Subcutaneous abdominal adipose tissue (tissue), 5 donors: ENCODE data around the gene RPS2.
A peak's percentile ranks its signal among the peaks of the same experiment; 100 is the strongest.

Source experiments
- H3K27ac ChIP-seq: one replicate; pipeline ENCODE4 v1.7.0; 2013; ENCODE audit warnings: low read depth, mild to moderate bottlenecking, inconsistent platforms, low read length, moderate library complexity
- H3K27me3 ChIP-seq, 5 donors: one replicate each; pipeline ENCODE4 v1.7.0; 2013; ENCODE audit warnings: low read length in 5 of 5, inconsistent platforms in 1 of 5; ENCODE audit not compliant: control insufficient read depth in 5 of 5, insufficient read depth in 4 of 5
- H3K36me3 ChIP-seq, 5 donors: one replicate each; pipeline ENCODE4 v1.7.0; 2013; ENCODE audit warnings: low read length in 5 of 5; ENCODE audit not compliant: control insufficient read depth in 5 of 5, insufficient read depth in 5 of 5
- H3K4me1 ChIP-seq, 5 donors: one replicate each; pipeline ENCODE4 v1.7.0; 2013; ENCODE audit warnings: low read length in 5 of 5, mild to moderate bottlenecking in 3 of 5, moderate library complexity in 1 of 5; ENCODE audit not compliant: control insufficient read depth in 5 of 5, insufficient read depth in 5 of 5
- H3K4me3 ChIP-seq, 5 donors: one replicate each; pipeline ENCODE4 v1.7.0; 2013; ENCODE audit warnings: low read length in 5 of 5, low read depth in 1 of 5
- H3K9ac ChIP-seq, 5 donors: one replicate each; pipeline ENCODE4 v1.7.0; 2013; ENCODE audit warnings: low read length in 5 of 5, mild to moderate bottlenecking in 4 of 5, moderate library complexity in 3 of 5
- H3K9me3 ChIP-seq, 5 donors: one replicate each; pipeline ENCODE4 v1.7.0; 2013; ENCODE audit warnings: low read length in 5 of 5; ENCODE audit not compliant: control insufficient read depth in 5 of 5
- donor health status: healthy.
- donor health status: healthy.
- donor health status: healthy.
- donor health status: healthy.
- donor health status: healthy.

The RPS2 gene

DNA sequence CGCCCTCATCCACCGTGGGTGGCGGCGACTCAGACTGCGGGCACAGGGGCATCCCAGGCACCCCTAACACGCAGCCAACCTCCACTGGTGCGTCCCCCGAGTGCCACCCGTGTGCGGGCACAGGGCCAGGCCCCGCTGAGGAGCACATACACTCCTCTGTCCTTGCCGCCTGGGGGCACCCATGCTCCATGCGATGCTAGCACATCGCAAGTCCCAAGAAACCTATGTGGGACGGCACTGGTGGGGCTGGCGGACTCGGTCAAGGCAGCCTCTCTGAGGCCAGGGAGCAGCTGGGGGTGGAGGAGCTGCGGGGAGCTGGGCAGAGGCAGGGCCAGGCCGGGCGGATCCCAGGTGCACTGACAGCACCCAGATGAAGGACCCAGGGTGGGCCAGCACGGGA is 41.0 kb upstream of the RPS2 start:
- Histone ChIP-seq H3K9ac (peak overlapping the region in 1 of 5 donors; percentile 46), H3K9me3 (no peaks in the 10 kb centered on the region), H3K4me3 (no peak overlapping the region), H3K27ac (no peak overlapping the region), H3K36me3 (peaks cover 0 to 29% (median 29%) of the 10 kb centered on the region in 5 donors), H3K27me3 (no peaks in the 10 kb centered on the region), H3K4me1 (peaks cover 17 to 70% (median 65%) of the 10 kb centered on the region in 5 donors)

DNA sequence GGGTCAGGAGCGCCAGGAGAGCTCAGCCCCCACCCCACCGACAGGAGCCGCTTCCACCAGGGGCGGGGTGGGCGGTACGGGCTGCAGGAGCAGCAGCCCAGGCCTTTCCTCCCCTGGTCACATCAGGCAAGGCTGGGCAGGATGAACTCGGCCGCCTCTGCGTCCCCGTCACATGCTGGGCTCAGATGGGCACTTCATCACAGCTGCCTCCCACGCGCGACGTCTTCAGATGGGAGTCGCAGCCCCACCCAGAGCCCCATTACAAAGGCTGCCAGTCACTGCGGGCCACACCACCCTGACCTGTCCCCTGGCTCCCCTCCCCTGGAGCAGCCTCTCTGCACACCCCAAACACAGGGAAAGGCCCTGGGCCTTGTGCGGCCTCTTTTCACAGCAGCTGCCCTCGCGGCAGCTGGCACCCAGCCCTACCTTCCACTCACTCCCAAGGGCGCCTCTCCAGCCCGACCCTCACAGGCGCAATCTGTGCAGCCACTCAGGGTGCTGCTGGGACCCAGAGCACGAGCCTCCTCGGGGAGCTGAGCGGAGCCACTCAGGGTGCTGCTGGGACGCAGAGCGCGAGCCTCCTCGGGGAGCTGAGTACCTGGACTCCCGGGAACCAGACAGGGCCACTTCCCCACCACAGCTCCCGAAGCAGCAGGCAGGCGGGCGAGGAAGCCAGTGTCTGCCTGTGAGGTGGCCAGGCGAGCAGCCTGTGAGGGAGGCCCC is 40.3 kb upstream of the RPS2 start:
- H3K9ac ChIP-seq: peak overlapping the region in 1 of 5 donors; percentile 46
- no peaks in the 10 kb centered on the region for H3K9me3 ChIP-seq

DNA sequence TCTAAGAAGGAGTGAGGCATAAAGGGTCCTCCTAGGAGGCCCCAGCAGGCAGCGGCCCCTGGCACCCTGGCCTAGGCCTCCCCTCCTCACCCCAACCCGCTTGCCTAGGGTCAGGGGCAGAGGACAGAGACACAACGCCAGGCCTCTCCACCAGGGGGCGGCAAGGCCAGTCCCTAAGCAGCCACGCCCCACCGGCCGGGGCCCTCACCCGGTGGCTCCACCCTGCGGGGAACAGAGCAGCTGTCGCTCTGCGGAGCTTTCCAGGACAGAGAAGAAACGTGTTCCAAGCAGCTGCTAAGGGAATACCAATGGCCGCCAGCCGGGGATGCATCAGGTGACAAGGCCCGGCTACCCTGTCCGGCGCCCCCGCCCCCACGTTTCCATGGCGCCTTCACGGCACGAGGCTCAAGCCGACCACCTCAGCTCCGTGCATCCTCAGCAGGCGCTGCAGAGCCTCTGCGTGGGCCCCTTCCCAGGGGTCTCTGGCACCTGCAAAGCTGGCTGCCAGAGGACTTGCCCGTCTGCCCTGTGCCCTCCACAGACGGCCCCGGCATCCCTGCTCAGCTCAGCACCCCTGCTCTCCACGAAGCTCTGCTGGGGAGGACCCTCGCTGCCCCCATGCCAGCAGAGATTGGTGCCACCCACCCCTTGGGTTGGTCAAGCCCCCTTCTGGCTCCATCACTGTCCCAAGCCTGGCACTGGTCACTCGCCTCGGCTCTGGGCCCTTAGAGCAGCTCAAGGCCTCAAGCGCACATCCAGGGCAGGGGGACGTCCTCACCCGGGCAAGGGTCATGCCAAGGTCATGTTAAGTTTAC is 39.4 kb upstream of the RPS2 start:
- Histone ChIP-seq H3K9ac (no peak overlapping the region), H3K4me3 (peak overlapping the region in 2 of 5 donors; percentile 25 to 43), H3K9me3 (no peaks in the 10 kb centered on the region), H3K4me1 (peaks cover 11 to 59% (median 56%) of the 10 kb centered on the region in 5 donors), H3K27ac (no peak overlapping the region), H3K36me3 (peaks cover 0 to 45% (median 44%) of the 10 kb centered on the region in 5 donors), H3K27me3 (no peaks in the 10 kb centered on the region)

More for the DNA sequence above, 40.3 kb upstream of the RPS2 start:
- peaks cover 0 to 36% (median 35%) of the 10 kb centered on the region in 5 donors for H3K36me3 ChIP-seq
- no peaks in the 10 kb centered on the region for H3K27me3 ChIP-seq
- H3K4me3 ChIP-seq: no peak overlapping the region
- peaks cover 11 to 63% (median 58%) of the 10 kb centered on the region in 5 donors for H3K4me1 ChIP-seq
- H3K27ac ChIP-seq: no peak overlapping the region

DNA sequence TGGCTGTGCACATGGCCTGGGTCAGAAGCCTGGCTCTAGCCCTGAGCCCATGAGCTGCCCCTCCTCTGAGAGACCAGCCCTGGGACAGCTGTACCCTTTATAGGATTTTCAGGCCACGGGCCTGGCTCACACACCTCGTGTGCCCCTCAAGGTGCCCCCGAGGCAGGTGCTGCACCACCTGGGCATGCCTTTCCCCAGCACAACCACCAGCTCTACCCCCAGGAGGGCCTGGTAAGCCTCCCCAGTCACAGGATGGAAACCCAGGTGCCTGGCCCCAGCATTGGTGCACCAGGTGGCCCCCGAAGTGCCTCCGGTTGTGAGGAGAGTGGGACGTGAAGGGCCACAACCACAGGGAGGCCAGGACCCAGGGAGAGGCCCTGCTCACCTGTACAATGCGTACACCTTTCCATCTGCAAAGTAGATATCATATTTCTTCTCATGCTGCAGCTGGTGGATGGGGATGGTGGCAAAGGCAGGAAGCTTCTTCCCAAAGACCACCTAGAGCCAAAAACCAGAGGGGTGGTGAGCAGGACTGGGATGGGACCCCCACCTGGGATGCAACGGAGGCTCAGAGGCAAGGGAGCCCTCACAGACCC is 38.7 kb upstream of the RPS2 start:
- Histone ChIP-seq H3K36me3 (peaks cover 0 to 51% (median 47%) of the 10 kb centered on the region in 5 donors), H3K27me3 (no peaks in the 10 kb centered on the region), H3K4me1 (peaks cover 7 to 53% (median 49%) of the 10 kb centered on the region in 5 donors), H3K9me3 (no peaks in the 10 kb centered on the region), H3K9ac (no peak overlapping the region), H3K4me3 (no peak overlapping the region), H3K27ac (no peak overlapping the region)

DNA sequence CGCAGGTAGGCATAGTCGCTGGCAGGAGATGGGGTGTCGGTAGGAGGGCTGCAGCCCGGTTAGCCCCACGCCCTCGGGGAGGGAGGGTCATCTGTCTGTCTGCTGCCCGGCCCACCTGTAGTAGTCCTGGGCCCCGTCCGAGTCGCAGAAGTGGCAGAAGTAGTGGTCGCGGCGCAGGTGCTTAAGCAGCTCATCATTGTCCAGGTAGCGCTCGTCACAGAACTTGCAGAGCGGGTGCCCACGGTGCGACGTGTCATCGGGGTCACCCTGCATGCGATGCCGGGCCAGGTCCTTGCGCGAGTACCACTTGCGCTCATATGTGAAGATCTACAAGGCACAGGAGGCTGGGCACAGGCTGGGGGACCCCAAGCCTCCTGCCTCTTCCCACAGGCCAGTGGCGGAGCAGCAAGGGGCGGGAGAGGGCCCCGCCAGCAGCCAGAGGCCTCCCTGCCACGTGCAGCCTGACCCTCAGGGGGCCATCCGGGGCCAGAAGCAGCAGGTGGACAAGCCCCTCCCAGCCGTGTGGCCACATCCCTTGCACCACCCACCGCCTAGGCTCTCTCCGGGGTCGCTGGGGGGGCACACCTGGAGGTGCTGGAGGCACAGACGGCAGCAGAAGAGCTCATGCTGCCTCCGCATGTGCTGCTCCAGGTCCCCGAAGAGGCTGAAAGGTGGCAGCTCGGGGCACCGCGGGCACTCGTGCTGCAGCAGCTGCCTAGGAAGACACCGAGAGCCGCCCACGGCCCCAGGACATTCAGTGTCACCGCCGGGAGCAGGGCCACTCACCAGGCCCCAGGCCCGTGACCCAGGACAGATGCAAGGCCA is 38.0 kb upstream of the RPS2 start:
- H3K4me3 ChIP-seq: no peak overlapping the region
- no peaks in the 10 kb centered on the region for H3K27me3 ChIP-seq
- H3K9me3 ChIP-seq: no peaks in the 10 kb centered on the region
- no peak overlapping the region for H3K27ac ChIP-seq
- H3K36me3 ChIP-seq: peaks cover 0 to 58% (median 53%) of the 10 kb centered on the region in 5 donors
- H3K9ac ChIP-seq: no peak overlapping the region
- H3K4me1 ChIP-seq: peaks cover 5 to 53% (median 41%) of the 10 kb centered on the region in 5 donors

DNA sequence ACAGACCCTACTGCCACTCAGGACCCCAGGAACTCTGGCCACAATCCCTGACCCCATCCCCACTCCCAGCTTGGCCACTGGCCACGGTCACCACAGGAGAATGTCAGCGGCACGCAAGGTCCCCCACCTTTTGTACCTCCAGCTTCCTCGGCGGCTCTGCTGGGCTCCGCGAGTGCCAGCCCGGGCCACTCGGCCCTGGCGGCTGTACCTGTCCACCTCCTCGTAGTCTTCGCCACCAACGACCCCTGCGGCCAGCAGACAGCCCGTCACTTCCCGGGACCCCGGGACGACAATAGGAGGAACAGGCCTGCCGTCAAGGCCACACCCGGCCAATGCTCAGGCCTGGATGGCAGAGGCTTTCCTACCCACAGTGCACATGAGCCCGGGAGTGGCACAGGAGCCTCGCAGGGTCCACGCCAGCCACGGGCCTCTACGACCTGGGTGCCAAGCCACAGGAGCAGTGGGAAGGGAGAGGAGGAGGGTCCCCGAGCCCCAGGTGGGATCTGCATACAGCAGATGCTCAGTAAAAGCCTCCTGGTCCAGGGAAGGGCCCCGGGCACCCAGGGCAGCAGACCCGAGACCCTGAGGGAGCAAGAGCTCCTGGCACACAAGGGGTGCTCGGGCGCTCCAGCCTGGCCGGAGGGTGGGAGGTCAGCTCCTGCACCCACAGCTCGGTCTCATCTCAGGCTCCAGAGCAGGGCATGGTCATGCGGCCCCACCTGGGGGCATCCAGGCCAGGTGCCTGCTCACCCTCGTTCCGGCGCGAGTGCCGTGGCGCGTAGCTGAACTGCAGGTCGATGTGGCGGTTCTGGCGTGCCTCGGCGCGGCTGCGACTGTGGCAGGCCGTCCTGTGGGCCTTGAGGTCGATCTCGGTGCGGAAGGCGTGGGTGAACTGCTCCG is 37.1 kb upstream of the RPS2 start:
- no peak overlapping the region for H3K9ac ChIP-seq
- peaks cover 0 to 67% (median 58%) of the 10 kb centered on the region in 5 donors for H3K36me3 ChIP-seq

DNA sequence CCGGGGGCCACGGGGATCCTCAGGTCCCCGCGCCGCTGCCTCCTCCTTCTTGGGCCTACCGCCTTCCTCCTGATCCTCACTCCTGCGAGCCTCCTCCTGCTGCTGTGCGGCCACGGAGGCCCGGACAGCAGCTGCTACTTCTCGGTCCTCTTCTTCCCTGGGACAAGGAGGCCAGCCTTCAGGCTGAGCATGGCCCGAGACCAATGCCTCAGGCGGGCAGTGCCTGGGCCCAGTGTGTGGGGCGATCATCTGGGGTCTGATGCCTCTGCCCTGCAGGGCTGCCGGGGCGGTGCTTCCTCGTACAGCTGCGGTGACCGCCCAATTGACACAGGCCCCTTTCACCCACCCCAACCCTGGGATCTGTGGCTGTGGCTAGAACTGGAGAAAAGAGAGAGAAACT is 36.4 kb upstream of the RPS2 start:
- Histone ChIP-seq H3K9ac (no peak overlapping the region), H3K9me3 (no peaks in the 10 kb centered on the region), H3K4me1 (peaks cover 0 to 48% (median 32%) of the 10 kb centered on the region in 5 donors), H3K27me3 (no peaks in the 10 kb centered on the region), H3K27ac (no peak overlapping the region), H3K4me3 (no peak overlapping the region), H3K36me3 (peaks cover 0 to 67% (median 58%) of the 10 kb centered on the region in 5 donors)

More for the DNA sequence above, 37.1 kb upstream of the RPS2 start:
- H3K27ac ChIP-seq: no peak overlapping the region
- no peaks in the 10 kb centered on the region for H3K27me3 ChIP-seq
- no peaks in the 10 kb centered on the region for H3K9me3 ChIP-seq
- no peak overlapping the region for H3K4me3 ChIP-seq
- H3K4me1 ChIP-seq: peaks cover 0 to 52% (median 35%) of the 10 kb centered on the region in 5 donors

DNA sequence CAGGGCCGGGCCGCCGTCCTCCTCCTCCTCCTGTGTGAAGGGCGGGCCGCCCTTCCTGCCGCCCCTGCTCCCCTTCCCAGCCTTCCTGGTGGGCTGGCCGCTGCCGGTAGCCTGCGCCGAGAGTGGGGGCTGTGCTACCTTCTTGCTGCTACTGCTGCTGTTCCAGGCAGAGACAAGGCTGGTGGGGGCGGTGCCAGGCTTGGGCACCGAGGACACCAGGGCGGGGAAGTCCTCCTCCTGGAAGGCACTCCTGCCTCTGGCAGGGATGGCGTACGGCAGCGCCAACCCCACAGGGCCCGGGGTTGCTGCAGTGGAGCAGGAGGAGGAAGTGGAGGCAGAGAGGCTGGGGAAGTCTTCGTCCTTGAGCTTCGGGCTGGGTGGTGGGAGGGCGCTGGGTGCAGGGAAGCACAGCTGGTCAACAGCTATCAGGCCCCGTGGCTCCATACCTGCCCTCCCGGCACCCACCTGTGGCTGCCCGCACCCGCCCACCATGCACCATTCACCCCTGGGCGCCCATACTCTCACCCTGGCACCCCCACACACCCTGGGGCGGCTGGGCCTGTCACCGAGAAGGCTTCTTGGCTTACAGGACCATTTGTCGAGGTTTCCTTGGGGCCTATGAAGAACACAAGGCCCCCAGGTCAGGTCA is 35.4 kb upstream of the RPS2 start:
- peaks cover 0 to 37% (median 32%) of the 10 kb centered on the region in 5 donors for H3K4me1 ChIP-seq
- H3K4me3 ChIP-seq: no peak overlapping the region
- no peaks in the 10 kb centered on the region for H3K27me3 ChIP-seq
- no peaks in the 10 kb centered on the region for H3K9me3 ChIP-seq
- no peak overlapping the region for H3K27ac ChIP-seq
- peaks cover 0 to 67% (median 59%) of the 10 kb centered on the region in 5 donors for H3K36me3 ChIP-seq
- H3K9ac ChIP-seq: no peak overlapping the region
